ENCODE data around the gene DMGDH.

Gene DMGDH

DNA sequence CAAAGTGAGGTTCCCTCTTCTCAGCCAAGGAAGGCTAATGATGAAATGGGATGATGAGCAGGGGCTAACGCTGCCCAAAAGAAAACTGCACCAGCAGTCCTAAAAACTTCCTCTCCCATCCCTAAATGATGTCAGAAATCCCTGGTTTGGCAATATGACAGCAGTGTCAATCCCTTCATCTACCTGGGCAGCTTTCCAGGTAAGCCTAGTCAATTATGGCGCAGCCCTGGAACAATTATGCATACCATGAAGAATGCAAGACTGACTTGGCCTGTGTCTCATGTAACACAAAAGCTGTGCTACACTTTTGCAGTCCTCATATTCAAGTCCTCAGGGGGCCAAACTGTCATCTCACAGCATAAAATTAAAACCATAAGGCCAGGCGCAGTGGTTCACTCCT lies 7.0 kb downstream of the DMGDH start:
- no peak for DNase-seq (ENCODE audit: low read depth)

DNA sequence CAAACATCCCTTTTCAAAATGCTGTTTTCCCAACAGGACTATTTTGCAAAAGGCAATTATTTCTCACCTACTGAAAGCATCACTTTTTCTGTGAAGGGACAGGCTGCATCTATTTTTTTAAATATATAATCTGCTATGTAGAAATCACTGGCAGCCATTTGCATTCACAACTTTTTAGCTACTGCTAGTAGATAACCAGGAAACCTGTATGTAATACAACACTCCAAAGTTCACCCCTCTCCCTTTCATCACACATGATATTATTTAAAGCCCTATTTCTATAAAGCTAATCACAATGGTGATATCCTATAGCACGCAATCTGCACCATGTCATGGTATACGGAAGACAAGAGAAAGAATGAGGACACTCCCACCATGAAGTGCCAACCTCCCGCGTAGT lies 9.8 kb downstream of the DMGDH start:
- DNase-seq (ENCODE audit: low read depth), result no peak

DNA sequence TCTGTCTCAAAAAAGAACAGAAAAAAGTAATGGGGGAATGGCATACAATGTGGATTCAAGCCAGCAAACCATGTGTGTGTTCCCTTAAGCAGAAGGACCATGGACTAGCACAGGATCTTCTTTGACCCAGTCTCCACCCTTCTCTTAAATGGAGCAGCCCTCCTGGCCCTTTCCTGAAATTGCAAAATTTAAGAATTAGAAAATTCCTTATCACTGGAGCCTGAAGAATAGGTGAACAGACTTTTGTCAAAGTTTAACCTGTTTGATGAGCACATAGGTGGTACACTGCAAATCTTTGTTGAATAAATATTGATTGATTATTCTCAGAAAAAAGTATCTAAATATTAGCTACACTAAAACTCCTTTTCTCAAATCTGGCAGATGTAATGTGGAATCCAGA lies 12.6 kb downstream of the DMGDH start:
- DNase-seq (ENCODE audit: low read depth), result no peak

DNA sequence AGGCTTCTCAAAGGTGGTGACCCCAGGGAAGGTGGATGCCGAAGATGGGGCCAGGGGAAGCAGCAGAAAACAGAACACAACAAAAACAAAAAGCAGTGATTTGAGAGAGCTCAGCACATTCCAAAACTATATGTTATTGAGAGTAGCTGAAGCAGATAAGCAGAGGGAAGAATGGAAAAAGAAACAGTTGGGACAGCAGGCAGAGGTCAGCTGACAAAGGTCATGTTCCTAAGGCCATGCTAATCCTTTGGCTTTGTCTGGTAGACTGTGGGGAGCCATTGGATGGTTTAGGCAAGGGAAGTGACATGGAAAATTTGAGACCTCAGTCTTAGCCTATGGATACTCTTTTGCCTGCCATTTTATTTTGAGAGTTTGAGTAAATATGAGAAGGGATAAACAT lies 14.5 kb downstream of the DMGDH start:
- DNase-seq (ENCODE audit: low read depth), result no peak

DNA sequence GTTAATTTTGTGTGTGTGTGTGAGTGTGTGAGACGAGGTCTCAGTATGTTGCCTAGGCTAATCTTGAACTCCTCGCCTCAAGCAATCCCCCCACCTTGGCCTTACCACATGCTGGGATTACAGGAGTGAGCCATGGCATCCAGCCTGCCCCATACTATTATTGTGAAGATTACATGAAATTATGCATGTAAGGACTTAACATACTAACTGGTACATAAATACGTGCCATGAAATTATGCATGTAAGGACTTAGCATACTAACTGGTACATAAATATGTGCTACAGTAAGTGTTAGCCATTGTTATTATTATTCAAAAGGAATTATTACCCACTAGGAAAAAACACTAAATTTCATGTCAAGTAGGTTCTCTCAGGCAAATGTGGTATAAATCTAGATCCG lies 16.2 kb downstream of the DMGDH start:
- DNase-seq (ENCODE audit: low read depth), result no peak

DNA sequence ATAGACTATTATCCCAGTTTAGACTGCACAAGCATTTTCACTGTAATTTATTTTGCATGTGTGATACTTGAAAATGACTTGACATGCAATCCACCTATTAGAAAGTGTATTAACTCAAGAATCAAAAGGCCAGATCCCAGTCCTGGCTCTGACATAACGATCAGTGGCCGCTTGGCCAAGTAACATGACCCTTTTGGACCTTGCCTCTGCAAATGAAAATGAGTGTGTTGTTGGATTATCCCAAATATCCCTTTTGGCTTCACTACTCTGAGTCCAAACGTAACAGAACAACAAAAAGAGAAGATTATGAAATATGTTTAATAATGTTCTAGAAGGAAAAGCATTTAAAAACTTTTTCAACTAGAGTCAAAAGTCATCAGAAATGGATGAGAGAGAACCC lies 19.0 kb downstream of the DMGDH start:
- DNase-seq (ENCODE audit: low read depth), result no peak

DNA sequence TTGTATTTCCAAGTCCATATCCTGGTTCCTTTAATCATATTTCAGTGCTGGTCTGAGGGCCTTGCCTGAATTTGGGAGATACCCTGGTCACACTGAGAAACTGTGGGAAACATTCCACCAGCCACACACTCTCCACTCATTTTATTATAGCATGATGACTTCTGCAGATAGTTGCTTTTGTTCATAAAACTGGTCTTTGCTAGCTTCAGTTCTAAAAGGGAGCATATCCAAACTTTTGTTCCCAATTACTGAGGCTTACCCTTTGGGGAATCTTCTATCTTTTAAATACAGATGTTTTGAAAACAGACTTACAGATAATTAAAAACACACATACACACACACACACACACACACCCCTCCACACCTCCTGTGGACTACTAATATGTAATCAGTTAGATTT lies 21.0 kb downstream of the DMGDH start:
- no peak for DNase-seq (ENCODE audit: low read depth)

DNA sequence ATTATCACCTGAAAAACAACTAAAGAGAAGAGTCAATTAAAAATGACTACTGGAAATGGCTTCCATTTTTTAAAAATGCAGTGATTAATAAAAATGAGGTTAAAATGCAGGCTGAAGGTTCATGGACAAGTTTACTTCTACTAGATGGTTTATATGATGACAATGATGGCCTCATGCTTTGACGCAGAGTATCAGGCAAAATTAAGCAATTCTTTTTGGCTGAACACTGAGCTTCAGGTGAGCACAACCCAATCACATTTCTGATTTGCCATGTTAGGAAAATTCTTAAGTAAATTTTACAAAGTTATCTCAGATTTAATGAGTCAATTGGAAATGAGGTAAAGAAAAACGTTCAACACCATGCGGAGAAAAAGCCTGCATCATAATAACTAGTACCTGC lies 22.3 kb downstream of the DMGDH start:
- no peak for DNase-seq (ENCODE audit: low read depth)

DNA sequence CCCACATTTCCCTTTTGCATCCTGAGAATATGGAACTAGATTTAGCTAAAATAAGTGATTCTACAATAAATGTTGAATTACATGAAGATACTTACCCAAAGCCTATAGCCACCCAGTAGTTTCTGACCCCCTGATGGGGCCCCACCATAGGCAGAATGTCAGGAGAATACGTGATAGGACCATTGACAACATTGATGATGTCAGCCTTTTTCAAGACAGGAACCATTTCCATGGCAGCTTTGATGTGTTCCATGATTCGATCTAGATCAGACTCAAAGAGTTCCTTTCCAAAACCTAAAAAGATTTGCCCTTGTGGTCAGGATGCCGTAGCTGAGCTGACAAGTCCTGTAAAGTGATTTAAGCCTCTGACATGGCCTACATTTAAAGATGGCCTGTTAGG lies 27.3 kb downstream of the DMGDH start:
- DNase-seq (ENCODE audit: low read depth), result no peak

DNA sequence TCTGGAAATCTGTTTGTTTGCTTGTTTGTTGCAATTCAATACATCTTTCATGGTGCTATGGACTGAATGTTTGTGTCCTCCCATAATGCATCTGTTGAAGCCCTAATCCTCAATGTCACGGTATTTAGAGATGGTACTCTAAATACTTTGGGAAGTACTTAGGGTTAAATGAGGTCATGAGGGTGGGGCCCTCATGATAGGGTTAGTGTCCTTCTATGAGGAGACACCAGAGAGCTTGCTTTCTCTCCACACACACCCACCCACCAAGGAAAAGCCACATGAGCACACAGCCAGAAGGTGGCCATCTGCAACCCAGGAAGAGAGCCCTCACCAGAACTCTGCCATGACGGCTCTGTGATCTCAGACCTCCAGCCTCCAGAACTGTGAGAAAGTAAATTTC lies 32.7 kb downstream of the DMGDH start:
- DNase-seq (ENCODE audit: low read depth), result no peak

DNA sequence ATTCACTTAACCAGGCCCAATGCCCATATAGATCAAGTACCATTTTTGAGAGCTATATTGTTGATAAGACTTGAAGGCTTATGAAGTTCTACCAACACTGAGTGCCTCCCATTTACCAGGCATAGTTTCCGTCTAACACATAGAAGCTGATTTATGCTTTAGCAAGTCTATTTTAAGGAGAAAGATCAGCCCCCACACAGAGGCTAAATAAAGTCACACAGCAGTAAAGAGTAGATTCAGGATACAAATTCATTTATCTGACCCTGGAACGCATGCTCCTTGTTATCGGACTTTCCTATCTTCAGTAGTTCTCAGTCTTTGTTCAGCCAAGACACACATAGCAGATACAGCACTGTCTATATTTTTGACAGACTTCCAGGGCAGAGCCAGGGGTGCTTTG lies 34.2 kb downstream of the DMGDH start:
- no peak for DNase-seq (ENCODE audit: low read depth)

DNA sequence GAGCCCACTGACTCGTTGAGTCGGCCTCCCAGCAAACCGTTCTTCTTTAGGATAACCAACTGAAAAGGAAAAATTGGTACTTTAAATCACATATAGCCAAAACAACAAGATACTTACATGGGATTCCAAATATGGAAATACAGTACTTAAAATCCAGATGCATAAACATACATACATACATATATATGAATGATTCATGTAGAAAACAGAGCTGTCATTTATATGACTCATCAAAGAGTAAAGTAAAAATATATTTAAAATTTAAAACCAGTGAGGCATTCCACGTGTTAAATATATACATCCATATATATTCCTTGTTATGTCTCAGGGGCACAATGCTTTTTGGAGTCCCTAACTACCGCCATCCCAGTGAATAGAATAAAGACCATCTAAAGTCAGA lies 36.7 kb downstream of the DMGDH start:
- DNase-seq (ENCODE audit: low read depth), result no peak

DNA sequence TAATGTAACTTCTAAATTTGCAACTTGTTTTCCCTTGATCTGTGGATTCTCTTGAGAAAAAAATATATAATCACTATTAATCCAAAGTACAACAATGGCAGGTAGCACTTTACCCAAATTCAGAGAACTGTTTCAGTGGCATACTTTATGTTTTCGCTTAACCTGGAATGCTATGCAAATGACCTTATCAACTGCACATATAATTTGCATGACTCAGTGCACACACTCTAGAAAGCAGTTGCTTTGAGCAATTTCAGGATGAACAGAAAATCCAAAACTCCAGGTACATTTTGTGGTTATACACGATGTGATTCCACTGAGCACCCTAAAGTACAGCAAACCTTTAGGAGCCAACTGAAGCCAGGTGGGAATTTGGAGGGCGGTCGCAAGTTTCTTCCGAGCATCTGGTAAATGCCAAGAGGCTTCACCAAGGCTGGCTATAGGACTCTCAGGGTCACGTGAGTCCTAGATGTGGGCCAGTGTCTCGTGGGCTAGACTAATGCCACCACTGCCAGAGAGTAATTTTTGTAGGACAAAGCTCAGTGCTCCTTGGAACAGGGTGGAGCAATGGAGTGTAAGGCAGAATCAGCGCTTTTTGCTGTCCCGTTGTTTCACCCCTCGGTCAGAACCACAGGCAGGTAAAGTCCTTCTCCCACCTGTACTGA lies 37.3 kb downstream of the DMGDH start:
- no peak for DNase-seq (ENCODE audit: low read depth)

DNA sequence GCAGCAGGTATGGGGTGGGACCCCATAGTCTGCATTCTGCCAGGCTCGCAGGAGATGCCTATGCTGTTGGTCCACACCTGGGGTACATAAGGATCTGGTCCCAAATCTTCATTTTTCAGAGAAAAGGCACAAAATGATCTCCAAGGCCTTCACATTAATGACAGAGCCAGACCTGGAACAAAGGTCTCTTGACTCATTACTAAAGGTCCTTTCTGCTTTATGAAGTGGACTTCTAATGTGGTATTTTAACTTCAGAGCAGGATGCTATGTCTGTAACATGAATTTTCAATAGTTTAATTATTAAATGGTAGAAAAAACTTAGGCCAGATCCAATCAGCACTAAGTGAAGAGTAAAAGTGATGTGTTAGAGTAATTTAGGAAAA lies 38.0 kb downstream of the DMGDH start:
- no peak for DNase-seq (ENCODE audit: low read depth)

DNA sequence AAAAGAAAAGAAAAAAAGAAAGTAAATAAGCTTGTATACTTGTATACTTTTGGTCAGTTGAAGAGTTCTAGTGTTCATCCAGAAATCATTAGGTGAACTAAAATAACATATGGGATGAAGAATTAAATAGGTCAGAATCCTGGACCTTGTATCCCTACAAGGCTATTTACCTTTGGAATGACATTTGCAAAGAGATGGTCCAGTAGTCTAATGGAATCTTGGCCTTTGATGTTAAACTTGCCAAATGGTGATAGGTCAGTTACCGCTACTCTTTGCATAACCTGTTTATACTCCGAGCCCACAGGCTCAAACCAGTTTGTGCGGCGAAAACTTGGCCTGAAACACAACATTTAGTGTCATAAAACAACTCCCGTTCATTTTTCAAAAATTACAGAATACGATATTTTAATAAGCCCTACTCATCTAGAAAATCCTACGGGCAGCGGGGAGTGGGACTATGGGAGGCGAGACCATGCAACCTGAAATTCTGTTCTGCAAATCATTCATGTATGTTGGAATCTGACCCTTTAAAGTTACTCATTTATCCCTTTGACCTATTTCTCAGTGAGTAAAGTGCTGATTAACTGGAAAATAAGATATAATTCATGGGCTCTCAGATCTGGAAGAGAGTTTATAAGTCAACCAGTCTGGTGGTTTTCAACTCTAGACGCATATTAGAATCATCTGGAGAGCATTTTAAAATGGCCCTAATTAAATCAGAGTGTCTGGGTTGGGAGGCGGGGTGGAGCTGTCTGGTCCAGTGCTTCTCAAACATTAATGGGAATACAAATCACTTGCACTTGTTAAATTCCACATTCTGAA lies 38.6 kb downstream of the DMGDH start:
- DNase-seq (ENCODE audit: low read depth), result no peak

DNA sequence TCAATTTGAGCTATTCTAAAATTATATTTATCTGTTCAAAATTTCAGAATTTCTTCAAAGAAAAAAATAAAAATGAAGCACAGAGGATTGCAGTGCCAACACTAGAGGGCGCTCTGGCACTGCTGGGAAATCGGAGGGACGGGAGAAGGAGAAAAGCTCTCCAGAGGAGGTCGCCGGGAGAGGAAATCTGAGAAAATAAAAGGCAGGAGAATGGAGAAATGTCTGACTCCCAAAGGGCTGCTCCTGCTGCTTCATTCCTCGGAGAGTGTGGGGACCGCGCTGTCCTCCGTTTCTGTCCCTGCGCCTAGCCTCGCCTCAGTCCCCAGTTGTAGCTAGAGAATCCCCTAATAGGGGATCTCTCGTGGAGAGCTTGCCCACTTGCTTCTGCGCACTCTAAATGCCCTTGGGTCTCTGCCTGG lies 44.4 kb downstream of the DMGDH start:
- DNase-seq (ENCODE audit: low read depth), result no peak

DNA sequence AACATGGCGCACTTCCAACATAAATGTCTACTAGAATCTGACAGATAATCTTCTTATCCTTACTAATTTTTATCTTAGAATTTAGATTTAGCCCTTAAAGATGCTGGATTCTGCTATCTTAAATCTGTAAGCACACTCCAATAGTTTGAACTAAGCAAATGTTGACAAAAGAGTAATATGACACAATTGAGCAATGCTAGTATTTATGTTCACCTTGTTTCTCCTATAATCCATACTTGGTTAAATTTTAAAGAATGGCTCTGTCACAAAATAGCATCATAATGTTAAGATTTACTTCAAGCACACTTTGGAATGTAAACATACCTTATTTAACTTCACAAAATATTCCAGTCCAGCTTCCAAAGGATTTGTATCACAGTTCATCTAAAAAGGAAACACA lies 45.5 kb downstream of the DMGDH start:
- DNase-seq (ENCODE audit: low read depth), result no peak

DNA sequence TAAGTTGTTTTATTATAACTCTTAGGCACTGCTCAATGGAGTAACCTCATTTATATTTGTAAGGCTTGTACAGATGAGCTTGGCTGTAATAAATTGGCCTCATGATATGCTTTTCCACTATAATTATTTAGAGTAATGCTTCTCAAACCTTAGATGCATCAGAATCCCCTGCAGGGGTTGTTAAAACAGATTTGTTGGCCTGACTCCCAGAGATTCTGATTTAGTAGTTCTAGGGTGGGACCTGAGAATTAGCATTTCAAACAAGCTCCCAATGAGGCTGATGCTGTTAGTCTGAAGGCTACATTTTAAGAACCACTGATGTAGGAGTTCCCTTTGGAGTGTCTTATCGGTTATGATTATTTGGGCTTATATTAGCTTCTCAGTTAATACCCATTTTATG lies 46.1 kb downstream of the DMGDH start:
- no peak for DNase-seq (ENCODE audit: low read depth)

DNA sequence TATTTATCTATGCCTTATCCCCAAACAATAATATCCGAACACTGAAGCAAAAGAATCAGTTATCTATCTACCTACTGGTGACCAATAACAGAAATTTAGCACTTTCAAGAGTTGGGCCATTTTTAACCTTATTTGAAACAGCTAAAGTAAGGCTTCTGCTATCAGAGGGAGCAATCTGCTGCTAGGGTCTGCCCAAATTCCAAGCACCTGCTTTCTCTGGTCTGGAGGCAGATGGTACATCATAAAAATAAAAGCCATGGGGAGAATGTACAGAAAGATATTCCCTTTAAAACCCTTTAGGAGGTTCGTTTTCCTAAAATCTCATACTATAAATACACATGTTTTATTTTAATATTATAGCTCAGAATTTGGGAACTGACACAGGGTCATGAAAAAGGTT lies 46.7 kb downstream of the DMGDH start:
- DNase-seq (ENCODE audit: low read depth), result no peak

DNA sequence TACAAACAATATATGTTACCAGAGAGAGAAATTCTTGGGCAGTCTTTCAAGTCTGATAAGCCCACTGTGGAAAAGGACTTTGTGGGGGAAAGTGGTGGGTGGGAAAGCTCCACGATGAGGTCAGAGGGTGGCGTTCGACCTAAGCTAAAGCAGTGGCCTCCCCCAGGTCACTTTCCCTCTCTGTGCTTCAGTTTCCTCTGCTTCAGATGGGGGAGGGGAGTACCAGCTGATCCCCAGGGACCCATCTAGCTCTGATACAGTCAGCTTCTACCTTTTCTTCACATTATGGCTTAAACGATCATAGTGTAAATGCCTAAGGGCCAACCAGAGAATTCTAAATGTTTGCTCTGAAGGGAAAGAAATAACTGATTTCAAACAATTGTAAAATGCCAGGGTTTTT lies 47.7 kb downstream of the DMGDH start:
- DNase-seq (ENCODE audit: low read depth), result no peak

DNA sequence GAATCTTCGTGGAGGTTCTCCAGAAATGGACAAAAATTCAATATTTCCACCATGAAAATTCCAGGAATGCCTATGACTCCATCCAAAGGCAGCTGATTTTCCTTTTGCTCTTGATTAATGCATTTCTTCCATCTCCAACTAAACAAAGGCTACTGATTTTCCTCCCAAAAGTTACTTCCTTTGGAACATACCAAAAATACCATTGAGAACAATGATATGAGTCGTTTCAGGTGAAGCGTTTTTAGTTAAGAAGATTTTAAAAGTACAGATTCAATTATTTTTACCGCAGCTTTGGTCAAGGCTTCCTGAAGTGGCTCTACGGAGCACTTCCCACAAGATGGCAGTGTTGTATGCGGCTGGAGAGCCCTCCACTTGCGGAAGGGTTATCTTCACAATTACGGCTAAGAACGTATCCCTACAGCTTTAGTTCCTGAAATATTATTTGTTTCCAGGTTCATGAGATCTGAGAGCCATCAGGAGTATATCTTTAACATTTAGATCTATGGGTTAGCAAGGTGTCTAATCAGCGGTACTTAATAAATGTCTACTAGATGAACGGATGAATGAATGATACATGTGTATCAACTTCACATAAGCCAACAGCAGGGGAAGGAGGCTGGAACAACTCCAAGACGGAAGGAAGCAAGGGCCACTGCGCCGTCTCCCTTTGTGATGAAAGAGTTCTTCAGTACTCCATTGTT lies 48.5 kb downstream of the DMGDH start:
- DNase-seq (ENCODE audit: low read depth), result peak; percentile 59

DNA sequence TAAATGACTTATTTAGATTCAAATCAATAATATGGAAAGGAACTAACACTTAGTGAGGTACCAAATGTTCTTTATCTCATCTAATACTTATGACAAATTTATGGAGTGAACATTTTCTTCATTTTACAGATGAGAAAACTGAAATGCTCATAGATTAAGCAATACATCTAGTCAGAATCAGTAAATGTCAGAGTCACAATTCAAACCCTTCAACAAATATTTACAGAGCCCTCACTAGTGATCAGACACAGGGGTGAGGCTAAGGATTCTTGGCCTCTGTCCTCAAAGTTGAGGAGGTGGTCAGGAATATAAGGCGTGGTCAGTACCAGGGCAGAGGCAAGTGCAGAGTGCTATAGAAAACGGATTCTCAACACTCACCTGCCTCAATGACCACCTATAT lies 54.8 kb downstream of the DMGDH start:
- DNase-seq (ENCODE audit: low read depth), result no peak

DNA sequence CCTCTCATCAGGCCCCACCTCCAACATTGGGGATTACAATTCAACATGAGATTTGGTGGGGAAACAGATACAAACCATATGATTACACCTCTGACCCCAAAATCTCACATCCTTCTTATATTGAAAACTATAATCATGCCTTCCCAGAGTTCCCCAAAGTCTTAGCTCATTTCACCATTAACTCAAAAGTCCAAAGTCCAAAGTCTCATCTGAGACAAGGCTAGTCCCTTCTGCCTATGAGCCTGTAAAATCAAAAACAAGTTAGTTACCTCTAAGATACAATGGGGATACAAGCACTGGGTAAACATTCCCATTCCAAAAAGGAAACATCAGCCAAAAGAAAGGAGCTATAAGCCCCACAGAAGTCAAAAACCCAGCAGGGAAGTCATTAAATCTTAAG lies 57.6 kb downstream of the DMGDH start:
- no peak for DNase-seq (ENCODE audit: low read depth)
